ENCODE measurements around the gene PIGN.

- no peak for TF ChIP-seq CTCF (IDR thresholded peaks at IDR 0.05; ENCODE audit: low read depth, low read length)
- TF ChIP-seq EZH2phosphoT487 (IDR thresholded peaks at IDR 0.05; ENCODE audit: low read depth) = no peak
Measured at GRCh38 chr18:62045316-62045715, 141.5 kb downstream of the PIGN start.
